GM10266 (cell line): ENCODE results near the gene MBD4.
"Not testable (repeated sequence)": the region's sequence is repeated elsewhere in the genome, so short reads cannot be mapped to it uniquely, and the experiment has no call there.

Experiments
- DNase-seq: peaks from one replicate; pipeline ENCODE4 v3.0.0; 2012; ENCODE audit errors: extremely low spot score
- CTCF ChIP-seq: IDR thresholded peaks from 2 replicates; pipeline ENCODE4 v1.5.1; 2012; ENCODE audit warnings: mild to moderate bottlenecking, low read depth; ENCODE audit not compliant: control insufficient read depth, insufficient read depth; ENCODE audit errors: missing control alignments

The MBD4 gene

GRCh38 chr3:129398803-129399144 lies 41.0 kb downstream of the MBD4 start:
- TF ChIP-seq CTCF, result no peak
- no peak for DNase-seq

GRCh38 chr3:129393760-129394564 lies 45.8 kb downstream of the MBD4 start:
- DNase-seq, result not testable (repeated sequence)

- no peak for DNase-seq
- TF ChIP-seq CTCF, result no peak
These were observed 46.5 kb downstream of the MBD4 start for GRCh38 chr3:129393271-129393670.

GRCh38 chr3:129392106-129392887 lies 47.5 kb downstream of the MBD4 start:
- not testable (repeated sequence) for DNase-seq

GRCh38 chr3:129391583-129391982 lies 48.2 kb downstream of the MBD4 start:
- not testable (repeated sequence) for DNase-seq

GRCh38 chr3:129389572-129389937 lies 50.2 kb downstream of the MBD4 start:
- DNase-seq, result no peak
- no peak for TF ChIP-seq CTCF

GRCh38 chr3:129388791-129389571 lies 50.8 kb downstream of the MBD4 start:
- DNase-seq, result not testable (repeated sequence)

GRCh38 chr3:129387487-129387886 lies 52.3 kb downstream of the MBD4 start:
- no peak for TF ChIP-seq CTCF
- DNase-seq, result no peak

GRCh38 chr3:129386984-129387383 lies 52.8 kb downstream of the MBD4 start:
- no peak for DNase-seq

GRCh38 chr3:129385507-129385906 lies 54.2 kb downstream of the MBD4 start:
- DNase-seq, result not testable (repeated sequence)

More at GRCh38 chr3:129386984-129387383, 52.8 kb downstream of the MBD4 start:
- TF ChIP-seq CTCF, result no peak
